Retina (tissue), 1 donor: Measurements from ENCODE around the gene MYPN.
"Not testable (repeated sequence)": the region's sequence is repeated elsewhere in the genome, so short reads cannot be mapped to it uniquely, and the experiment has no call there.

Experiments used
- DNase-seq: peaks from one replicate; pipeline ENCODE4 v3.0.0-alpha.2; 2016

MYPN gene

DNA sequence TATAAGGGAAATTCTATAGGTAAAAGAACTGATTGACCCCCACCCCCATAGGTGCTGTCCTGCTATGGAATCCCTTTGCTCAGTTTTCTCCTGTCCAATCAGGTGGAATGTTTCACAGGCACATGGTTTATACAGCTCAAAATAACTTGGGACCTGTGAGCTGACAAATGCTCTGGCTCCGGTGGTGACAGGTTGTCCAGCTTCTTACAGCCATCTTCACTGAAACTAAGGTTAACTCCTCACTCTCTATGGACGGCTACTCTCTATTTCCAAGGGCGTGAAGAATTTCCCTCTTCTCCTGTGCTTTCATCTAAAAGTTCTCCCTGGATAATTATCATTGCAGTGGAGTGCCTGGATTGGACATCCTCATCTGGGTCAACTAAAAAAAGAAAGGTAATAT is at the start of gene MYPN:
TSS of gene MYPN (plus strand) at position 158 of the 400 bp plus-strand sequence. CDS start 11,951 bp downstream, outside the sequence.
- no peak for DNase-seq

GRCh38 chr10:68067029-68067428 is 42.3 kb upstream of the MYPN start:
- no peak for DNase-seq

DNA sequence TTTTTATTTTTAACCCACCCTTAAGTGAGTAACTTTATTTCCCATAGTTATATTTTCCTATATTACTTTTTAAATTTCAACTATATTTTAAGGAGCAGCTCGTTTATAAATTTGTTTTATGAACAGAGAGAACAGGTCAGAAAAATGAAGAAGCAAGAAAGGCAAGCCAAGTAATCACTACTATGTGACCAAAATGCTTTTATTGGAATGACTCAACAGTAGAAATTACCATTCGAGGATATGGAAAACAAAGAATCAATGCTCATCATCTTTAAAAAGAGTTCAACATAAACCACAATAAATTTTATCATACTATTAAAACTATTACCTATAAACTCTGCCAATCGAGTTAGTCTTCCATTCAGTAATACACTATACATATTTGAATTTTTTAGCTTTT is 41.8 kb upstream of the MYPN start:
- DNase-seq: no peak

GRCh38 chr10:68073631-68074030 is 35.7 kb upstream of the MYPN start:
- DNase-seq: no peak

DNA sequence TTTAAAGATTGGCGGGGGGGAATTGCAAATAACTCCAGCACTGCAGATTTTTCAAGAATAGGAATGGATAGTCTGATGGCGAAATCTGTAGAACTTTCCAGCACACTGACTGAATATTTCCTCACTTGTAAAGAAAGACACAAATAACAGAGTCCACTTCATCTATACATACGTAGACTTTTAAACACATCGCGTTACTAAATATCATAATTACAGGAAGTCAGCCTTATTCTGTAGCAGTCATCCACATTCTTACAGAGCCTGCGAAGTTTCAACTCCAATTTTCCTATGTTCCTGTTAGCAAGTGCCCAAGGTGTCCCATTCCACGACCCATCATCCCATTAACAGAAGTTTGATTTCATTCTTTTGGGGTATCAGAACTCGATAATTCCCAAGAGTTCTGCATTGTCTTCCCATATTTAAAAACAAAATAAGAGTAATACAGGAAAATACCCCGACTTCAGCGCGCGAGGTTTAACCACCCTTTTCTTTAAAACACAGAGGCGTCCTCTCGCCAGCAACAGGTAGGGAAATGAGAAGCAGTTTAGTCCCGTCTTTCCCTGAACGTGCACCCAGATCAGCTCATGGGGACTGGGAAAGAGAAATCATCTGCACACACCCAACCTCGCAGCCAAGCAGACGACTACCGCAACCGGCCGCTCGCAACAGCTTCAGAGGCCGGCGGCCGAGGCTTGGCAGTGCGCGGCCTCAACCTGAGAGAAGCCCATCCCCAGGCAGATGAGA is 35.1 kb upstream of the MYPN start:
- no peak for DNase-seq

DNA sequence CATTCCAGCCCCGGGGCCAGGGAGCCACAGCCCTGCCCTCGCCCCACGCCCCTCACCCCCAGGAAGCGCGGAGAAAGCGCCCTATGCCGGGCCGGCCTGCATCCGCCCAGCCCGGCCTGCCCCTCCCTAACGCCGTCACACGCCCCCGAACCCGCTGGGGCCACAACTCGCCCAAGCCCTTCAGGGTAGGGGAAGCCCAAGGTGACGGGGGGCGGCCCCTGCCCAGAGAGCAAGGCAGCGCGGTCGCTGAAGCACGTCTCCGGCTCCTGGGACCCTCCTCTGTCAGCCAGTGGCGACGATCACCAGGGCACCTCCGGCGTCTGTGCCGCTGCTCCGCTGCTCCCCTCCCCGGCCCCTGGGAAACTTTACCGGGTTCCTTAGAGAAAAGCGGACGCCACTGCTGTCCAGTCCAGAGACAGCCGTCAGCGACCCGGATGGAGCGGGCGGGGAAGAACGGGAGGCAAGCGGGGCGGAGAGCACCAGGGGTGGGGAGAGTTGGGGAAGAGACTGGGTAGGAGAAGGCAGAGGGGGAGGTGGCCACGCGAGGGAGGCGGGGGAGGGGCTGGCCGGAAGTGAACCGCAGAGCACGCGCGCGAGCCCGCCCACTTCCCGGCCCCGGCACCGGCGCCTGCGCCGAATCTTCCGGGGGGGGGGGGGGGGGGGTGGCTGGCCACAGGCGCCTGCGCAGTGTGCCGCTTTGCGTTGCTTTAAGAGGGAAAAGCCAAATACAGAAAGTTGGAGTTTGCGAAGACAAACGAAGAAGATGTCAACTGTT is 34.3 kb upstream of the MYPN start, which contains the start of gene HERC4:
TSS of gene HERC4 (minus strand) at position 509 of the 775 bp plus-strand sequence. CDS start 2,175 bp downstream, outside the sequence.
- peak; percentile 92 for DNase-seq

- DNase-seq: no peak
These were observed 33.7 kb upstream of the MYPN start for GRCh38 chr10:68075550-68076004.

- not testable (repeated sequence) for DNase-seq
These were observed 33.2 kb upstream of the MYPN start for GRCh38 chr10:68076081-68076480.

- no peak for DNase-seq
These were observed 32.3 kb upstream of the MYPN start for GRCh38 chr10:68077026-68077425.

DNA sequence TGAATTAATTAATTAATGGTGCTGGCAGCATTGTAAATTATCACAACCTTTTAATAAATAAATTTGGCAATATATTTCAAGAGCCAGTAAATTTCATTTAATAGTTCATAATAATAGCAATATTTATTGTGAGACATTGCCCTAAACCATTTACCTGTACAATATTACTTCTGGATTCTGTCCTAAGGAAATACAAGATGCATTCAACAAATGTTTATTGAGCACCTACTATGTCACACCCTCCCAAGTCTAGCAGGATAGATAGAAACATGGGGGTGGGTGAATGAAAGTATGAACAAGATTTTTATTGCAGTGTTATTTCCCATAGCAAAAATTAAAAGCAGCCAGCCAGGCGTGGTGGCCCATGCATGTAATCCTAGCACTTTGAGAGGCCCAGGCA is 29.9 kb upstream of the MYPN start:
- no peak for DNase-seq

GRCh38 chr10:68080853-68081431 is 28.3 kb upstream of the MYPN start:
- DNase-seq: no peak

DNA sequence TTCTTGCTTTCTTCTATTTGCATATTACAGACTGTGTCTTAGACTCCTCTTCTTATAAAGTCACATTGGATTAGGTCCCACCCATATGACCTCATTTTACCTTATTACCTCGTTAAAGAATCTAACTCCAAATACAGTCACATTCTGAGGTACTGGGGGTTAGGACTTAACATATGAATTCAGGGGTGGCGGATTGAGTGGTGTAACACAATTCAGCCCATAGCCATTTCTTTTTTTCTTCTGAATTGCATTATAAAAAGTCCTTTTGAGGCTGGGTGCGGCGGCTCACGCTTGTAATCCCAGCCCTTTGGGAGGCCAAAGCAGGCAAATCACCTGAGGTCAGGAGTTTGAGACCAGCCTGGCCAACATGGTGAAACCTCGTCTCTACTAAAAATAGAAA is 27.4 kb upstream of the MYPN start:
- DNase-seq: no peak

DNA sequence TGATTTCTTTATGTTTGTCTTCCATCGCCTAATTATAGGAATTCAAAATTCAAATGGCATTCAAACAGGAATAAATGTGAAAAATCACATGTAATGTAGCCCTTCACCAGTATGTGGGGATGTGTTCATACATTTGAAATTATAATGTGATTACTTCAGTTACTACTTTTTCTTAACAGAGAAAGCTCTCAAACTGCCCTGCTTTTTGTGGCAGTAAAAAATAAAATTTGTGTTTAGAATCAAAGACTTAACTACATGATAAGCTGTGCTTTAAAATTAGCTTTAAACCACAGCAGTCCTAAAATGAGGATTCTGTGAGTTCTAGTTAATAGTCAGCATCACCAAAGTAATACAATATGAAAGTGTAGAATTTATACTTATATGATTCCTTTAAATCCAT is 26.4 kb upstream of the MYPN start:
- DNase-seq: no peak

- DNase-seq: no peak
These were observed 25.3 kb upstream of the MYPN start for GRCh38 chr10:68083953-68084352.

DNA sequence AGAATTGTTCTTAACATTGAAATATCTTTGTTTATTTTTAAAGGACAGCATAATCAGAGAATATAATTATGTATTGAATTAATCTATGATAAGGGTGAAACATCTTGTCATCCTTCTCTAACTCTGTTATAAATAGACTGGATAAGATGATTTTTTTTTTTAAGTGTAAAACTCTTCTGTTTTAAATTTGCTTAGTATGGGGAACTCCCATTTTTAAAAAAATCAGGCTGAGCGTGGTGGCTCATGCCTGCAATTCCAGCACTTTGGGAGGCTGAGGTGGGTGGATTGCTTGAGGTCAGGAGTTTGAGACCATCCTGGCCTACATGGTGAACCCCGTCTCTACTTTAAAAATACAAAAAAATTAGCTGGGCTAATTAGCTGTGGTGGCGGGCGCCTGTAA is 24.8 kb upstream of the MYPN start:
- no peak for DNase-seq

DNA sequence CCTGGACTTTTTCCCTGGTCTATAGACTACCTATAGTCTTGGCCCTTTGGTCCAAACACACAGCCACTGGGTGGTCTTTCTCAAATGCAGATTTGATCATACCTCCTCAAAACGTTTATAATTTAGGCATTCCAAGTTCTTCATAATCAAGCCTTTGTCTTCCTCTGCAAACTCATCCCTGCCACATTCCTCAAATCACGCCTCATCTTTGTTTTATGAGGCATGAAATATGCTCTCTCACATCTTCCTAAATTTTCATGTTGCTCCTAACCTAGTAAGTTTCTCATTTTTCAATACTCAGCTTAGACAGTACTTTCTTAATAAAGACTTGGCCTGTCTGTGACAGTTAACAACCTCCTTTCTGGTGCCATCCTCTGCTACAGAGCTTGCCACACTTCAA is 23.3 kb upstream of the MYPN start:
- DNase-seq: no peak

DNA sequence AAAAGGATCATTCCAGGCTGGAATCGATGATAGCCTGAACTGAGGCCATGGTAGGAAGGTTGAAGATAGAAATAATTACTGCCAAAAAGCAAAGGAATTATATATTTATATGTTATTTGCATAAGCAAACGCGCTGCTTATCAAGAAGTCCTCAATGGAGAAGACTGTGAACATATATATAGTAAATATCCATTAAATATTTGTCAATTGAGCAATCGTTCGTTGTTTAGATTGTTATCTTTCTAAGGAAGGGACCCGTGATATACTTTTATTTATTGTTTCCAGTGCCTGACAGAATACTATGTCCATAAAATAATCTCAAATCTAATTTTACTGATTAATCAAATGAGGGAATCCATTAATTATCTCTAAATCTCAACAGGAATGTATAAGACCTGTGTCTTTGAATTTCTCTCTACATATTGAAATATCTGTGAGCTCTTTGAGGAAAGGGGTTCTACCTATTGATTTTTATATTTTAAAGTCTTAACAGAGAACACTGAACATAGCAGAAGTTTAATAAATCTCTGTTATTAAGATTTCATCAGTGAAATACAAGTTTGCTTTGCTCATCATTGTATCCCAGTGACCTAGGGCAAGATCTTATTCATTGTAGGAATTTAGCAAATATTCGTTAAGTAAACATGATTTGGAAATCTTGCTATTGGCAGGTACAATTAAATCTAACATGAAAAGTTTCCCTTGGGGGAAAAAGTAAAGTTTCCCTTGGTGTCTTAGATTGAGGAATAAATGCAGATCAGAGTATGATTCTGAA is 22.2 kb upstream of the MYPN start:
- DNase-seq: no peak

DNA sequence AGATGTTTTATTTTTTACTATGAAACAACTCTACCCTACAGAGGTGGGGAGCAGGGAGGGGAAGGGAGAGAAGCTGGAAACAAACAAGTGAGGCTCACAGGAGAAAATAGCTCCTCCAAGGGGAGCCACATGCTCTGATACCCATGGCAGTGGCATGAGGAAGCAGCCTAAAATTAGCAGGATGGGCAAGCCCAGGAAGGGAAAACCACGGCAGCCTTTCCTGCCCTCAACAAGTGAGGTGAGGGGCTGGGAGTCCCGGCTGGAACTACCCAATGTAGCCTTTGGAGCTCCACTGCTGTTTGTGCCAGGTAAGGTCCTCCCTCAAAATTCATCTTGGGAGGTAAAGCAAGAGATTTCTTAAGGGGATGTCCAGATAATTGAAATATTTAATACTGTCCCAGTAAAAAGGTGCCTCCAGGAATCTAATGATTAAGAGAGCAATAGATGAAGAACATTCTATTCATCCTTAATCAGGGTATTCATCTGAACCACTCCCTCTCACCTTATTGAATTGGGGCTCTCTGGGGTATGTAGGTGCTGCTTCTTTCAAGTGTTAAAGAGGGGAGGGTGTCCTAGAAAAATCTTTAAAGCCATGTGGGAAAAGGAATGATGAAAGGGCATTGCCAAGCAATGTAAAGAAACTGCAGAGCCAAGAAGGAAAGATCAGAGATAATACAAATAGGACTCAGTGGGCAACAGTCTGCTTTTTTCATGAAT is 21.4 kb upstream of the MYPN start:
- no peak for DNase-seq

DNA sequence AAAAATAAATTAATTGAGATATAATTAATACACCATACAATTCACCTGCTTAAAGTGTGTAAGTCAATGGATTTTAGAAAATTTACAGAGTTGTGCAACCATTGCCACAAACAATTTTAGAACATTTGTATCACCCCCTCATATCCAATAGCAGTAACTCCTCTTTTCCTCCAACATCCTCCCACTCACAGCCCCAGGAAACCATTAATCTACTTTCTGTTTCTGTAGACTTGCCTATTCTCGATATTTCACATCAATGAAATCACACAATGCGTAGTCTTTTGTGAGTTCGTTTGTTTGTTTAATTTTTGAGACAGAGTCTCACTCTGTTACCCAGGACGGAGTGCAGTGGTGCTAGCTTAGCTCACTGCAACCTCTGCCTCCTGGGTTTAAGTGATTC is 20.5 kb upstream of the MYPN start:
- DNase-seq: no peak

GRCh38 chr10:68090586-68090985 is 18.7 kb upstream of the MYPN start:
- no peak for DNase-seq

DNA sequence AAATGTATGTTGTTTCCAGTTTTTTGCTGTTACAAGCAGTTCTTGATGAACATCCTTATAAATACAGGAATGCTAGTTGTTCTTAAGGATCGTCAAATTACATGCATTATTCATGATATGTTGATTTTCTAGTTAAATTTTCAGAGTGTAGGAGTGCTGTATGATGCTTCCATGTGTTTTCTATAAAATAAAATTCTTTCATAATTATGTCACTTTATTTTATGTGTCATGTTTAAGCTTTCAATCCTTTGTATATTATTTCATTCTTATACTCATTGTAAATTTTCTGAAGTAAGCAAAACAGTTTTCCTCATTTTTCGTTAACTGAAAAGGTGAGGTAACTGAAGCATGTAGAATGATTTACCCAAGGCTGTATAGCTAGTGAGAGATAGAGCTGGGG is 16.8 kb upstream of the MYPN start:
- no peak for DNase-seq

GRCh38 chr10:68095153-68095552 is 14.1 kb upstream of the MYPN start:
- DNase-seq: no peak
